Smooth muscle cell (in vitro differentiated cells): ENCODE data around the gene DEPDC5. TPM values are rescaled to one million over a fixed set of nuclear protein-coding genes. Genes with fewer than 3 reads are reported as not detected.

Source experiments
- DNase-seq: peaks from one replicate; lab custom pipeline; 2025; ENCODE audit not compliant: unreplicated experiment; lab: John Stamatoyannopoulos, UW
- H2AFZ ChIP-seq: fragments of 200-600 bp; sonication (generic); 2 replicates; pipeline ENCODE4 v1.6.0; 2016; ENCODE audit warnings: antibody characterized with exemption, low read depth, mild to moderate bottlenecking
- H3F3A ChIP-seq: fragments of 200-600 bp; sonication (generic); 2 replicates; pipeline ENCODE4 v1.6.0; 2017; ENCODE audit warnings: antibody characterized with exemption, low read depth
- H3K27ac ChIP-seq: fragments of 200-600 bp; sonication (generic); 2 replicates; pipeline ENCODE4 v1.5.1; 2016; ENCODE audit warnings: low read depth, mild to moderate bottlenecking
- H3K27me3 ChIP-seq: fragments of 200-600 bp; sonication (generic); 2 replicates; pipeline ENCODE4 v1.6.1; 2016; ENCODE audit warnings: low read depth, mild to moderate bottlenecking
- H3K36me3 ChIP-seq: fragments of 200-600 bp; sonication (generic); 2 replicates; pipeline ENCODE4 v1.5.1; 2016; ENCODE audit warnings: low read depth
- H3K4me1 ChIP-seq: fragments of 200-600 bp; sonication (generic); 2 replicates; pipeline ENCODE4 v1.5.1; 2016; ENCODE audit warnings: low read depth
- H3K4me2 ChIP-seq: fragments of 200-600 bp; sonication (generic); 2 replicates; pipeline ENCODE4 v1.6.0; 2016; ENCODE audit warnings: mild to moderate bottlenecking
- H3K4me3 ChIP-seq: fragments of 200-600 bp; sonication (generic); 2 replicates; pipeline ENCODE4 v1.5.1; 2016; ENCODE audit warnings: mild to moderate bottlenecking
- H3K79me2 ChIP-seq: fragments of 200-600 bp; sonication (generic); 2 replicates; pipeline ENCODE4 v1.6.0; 2016; ENCODE audit warnings: low read depth, mild to moderate bottlenecking
- H3K9ac ChIP-seq: fragments of 200-600 bp; sonication (generic); 2 replicates; pipeline ENCODE4 v1.6.0; 2016; ENCODE audit warnings: low read depth
- H3K9me3 ChIP-seq: fragments of 200-600 bp; sonication (generic); replicated peaks from 2 replicates; pipeline ENCODE4 v1.5.1; 2016; ENCODE audit warnings: low read depth
- H4K20me1 ChIP-seq: fragments of 200-600 bp; sonication (generic); 2 replicates; pipeline ENCODE4 v1.6.0; 2016; ENCODE audit warnings: low read depth
- WGBS: methylation state at CpG from one replicate; pipeline ENCODE4 v1.1.7; 2016; ENCODE audit warnings: low lambda C conversion rate; 5-methylcytosine and 5-hydroxymethylcytosine counted together
- polyA plus RNA-seq: library from polyadenylated mRNA; unstranded; fragments of >200 nt; fragmentation: Nextera tagmentation; extraction: Ambion mirVana; gene quantifications from 2 replicates; pipeline ENCODE4 v1.2.1, GENCODE V29; 2016
- total RNA-seq: library from RNA; depleted of rRNA; stranded (reverse); fragments of >200 nt; gene quantifications from 2 replicates; pipeline ENCODE4 v1.2.3, GENCODE V29; 2014
- TF ChIP-seq, protein P1 (sequence below): fragments of 200-600 bp; sonication (generic); IDR thresholded peaks from 2 replicates; pipeline ENCODE4 v1.5.1; 2017; ENCODE audit warnings: borderline replicate concordance, mild to moderate bottlenecking, antibody characterized with exemption; ENCODE audit not compliant: insufficient read depth, poor library complexity, severe bottlenecking

DEPDC5 gene
- total and polyA plus RNA-seq, 2 experiments from 2014 or later, result 8.5 to 11.6 TPM

GRCh38 chr22:31911565-31912406 is 158.0 kb downstream of the DEPDC5 start:
- Histone ChIP-seq H3K27ac (no peak overlapping the region), H4K20me1 (no peaks in the 10 kb centered on the region), H3K4me3 (no peak overlapping the region), H3K4me1 (no peaks in the 10 kb centered on the region), H3K9ac (no peak overlapping the region), H3K4me2 (no peak overlapping the region), H3K9me3 (no peaks in the 10 kb centered on the region), H3K79me2 (no peaks in the 10 kb centered on the region), H3K36me3 (no peaks in the 10 kb centered on the region), H3K27me3 (no peaks in the 10 kb centered on the region), H3F3A (no peaks in the 10 kb centered on the region), H2AFZ (no peak overlapping the region)
- no peak for DNase-seq
- TF ChIP-seq, protein P1, sequence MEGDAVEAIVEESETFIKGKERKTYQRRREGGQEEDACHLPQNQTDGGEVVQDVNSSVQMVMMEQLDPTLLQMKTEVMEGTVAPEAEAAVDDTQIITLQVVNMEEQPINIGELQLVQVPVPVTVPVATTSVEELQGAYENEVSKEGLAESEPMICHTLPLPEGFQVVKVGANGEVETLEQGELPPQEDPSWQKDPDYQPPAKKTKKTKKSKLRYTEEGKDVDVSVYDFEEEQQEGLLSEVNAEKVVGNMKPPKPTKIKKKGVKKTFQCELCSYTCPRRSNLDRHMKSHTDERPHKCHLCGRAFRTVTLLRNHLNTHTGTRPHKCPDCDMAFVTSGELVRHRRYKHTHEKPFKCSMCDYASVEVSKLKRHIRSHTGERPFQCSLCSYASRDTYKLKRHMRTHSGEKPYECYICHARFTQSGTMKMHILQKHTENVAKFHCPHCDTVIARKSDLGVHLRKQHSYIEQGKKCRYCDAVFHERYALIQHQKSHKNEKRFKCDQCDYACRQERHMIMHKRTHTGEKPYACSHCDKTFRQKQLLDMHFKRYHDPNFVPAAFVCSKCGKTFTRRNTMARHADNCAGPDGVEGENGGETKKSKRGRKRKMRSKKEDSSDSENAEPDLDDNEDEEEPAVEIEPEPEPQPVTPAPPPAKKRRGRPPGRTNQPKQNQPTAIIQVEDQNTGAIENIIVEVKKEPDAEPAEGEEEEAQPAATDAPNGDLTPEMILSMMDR, result no peak
- WGBS, result 93% methylated on average over 7 of the region's 7 CpGs

DNA sequence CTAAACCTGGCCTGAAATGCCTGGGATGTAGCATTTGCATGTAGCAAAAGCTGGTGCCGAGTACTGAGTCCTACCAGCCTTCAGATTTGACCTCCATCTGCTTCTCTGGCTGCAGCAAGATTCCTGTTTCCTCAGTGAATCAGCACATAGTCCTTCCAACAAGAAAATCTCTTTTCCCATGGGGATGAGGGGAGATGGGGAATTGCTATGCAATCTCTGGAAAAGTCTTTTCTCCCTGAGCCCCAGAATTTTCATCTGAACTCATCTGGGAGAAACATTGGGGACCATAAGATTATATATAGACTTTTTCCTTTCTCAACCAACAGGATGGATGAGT is 158.6 kb downstream of the DEPDC5 start:
- no peaks in the 10 kb centered on the region for H3F3A ChIP-seq
- no peaks in the 10 kb centered on the region for H3K36me3 ChIP-seq
- TF ChIP-seq, protein P1, result no peak
- no peaks in the 10 kb centered on the region for H3K9me3 ChIP-seq
- H3K4me3 ChIP-seq, result no peak overlapping the region
- WGBS, result 91% methylated on average over 1 of the region's 1 CpG
- H4K20me1 ChIP-seq, result no peaks in the 10 kb centered on the region
- H3K4me2 ChIP-seq, result no peak overlapping the region
- no peak for DNase-seq
- H3K9ac ChIP-seq, result no peak overlapping the region
- no peaks in the 10 kb centered on the region for H3K27me3 ChIP-seq
- H3K79me2 ChIP-seq, result no peaks in the 10 kb centered on the region
- no peak overlapping the region for H3K27ac ChIP-seq
- H2AFZ ChIP-seq, result no peak overlapping the region
- H3K4me1 ChIP-seq, result no peaks in the 10 kb centered on the region

DNA sequence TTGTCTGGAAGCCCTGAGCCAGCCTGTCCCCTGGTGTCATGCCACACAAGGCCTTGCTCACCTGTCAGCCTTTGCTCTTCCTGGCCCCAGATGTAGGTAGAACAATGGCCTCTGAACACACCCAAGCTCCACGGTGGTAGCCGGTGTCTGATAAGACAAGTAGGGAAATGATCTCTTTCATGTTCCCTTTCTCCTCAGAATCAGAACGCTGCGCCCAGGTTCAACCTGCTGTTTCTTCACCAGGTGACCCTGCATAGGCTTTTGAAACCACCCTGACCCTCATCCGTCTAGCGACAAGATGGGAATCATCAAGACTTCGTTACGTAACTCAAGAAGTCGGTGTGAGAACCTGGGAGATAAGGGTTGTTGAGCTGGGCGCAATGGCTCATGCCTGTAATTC is 161.8 kb downstream of the DEPDC5 start:
- no peak overlapping the region for H3K4me3 ChIP-seq
- no peak overlapping the region for H2AFZ ChIP-seq
- H3K9ac ChIP-seq, result no peak overlapping the region
- no peaks in the 10 kb centered on the region for H3K79me2 ChIP-seq
- H3K4me1 ChIP-seq, result no peaks in the 10 kb centered on the region
- no peak for DNase-seq
- WGBS, result 93% methylated on average over 10 of the region's 10 CpGs
- no peaks in the 10 kb centered on the region for H3K36me3 ChIP-seq
- H3K27me3 ChIP-seq, result no peaks in the 10 kb centered on the region
- no peak overlapping the region for H3K4me2 ChIP-seq
- H3K27ac ChIP-seq, result no peak overlapping the region
- TF ChIP-seq, protein P1, result no peak
- H3F3A ChIP-seq, result no peaks in the 10 kb centered on the region
- H4K20me1 ChIP-seq, result no peaks in the 10 kb centered on the region
- H3K9me3 ChIP-seq, result no peaks in the 10 kb centered on the region
